ENCODE data around the gene DENND6A. TPM values are rescaled to one million over a fixed set of nuclear protein-coding genes. Genes with fewer than 3 reads are reported as not detected.

The DENND6A gene
- total and polyA plus RNA-seq, 3 donors from 2014 or later: 16.0 to 20.6 (median 18.7) TPM

DNA sequence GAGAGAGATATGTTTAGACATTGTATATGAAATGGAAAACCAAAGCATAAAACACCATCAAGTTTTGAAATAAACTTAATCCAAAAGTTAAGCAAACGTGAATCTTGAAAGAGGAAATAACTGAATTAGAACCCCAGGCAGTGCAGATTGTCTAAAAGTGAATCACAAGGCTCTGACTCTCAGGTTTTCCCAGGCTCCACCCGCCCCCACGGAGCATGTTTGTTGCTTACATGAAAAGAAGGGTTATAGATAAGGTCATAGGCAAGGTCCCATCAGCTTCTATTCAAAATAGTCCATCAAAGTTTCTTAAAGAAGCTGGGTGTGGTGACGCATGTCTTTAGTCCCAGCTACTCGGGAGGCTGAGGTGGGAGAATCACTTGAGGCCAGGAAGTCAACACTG lies 34.2 kb upstream of the DENND6A start:
- intact Hi-C loops (cut with DNase I; ENCODE audit: low total_unique reads): no loop called here
- no peaks in the 10 kb centered on the region for H3K36me3 ChIP-seq (ENCODE audit: low read depth, missing control alignments)
- no peak overlapping the region for H3K4me3 ChIP-seq
- WGBS, 2 donors: 88 to 93% methylated on average over 5 of the region's 5 CpGs
- no peak overlapping the region for H3K27ac ChIP-seq
- no peaks in the 10 kb centered on the region for H3K4me1 ChIP-seq
- no peaks in the 10 kb centered on the region for H3K27me3 ChIP-seq
- TF ChIP-seq, protein P1, sequence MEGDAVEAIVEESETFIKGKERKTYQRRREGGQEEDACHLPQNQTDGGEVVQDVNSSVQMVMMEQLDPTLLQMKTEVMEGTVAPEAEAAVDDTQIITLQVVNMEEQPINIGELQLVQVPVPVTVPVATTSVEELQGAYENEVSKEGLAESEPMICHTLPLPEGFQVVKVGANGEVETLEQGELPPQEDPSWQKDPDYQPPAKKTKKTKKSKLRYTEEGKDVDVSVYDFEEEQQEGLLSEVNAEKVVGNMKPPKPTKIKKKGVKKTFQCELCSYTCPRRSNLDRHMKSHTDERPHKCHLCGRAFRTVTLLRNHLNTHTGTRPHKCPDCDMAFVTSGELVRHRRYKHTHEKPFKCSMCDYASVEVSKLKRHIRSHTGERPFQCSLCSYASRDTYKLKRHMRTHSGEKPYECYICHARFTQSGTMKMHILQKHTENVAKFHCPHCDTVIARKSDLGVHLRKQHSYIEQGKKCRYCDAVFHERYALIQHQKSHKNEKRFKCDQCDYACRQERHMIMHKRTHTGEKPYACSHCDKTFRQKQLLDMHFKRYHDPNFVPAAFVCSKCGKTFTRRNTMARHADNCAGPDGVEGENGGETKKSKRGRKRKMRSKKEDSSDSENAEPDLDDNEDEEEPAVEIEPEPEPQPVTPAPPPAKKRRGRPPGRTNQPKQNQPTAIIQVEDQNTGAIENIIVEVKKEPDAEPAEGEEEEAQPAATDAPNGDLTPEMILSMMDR (IDR thresholded peaks at IDR 0.05): no peak
- TF ChIP-seq POLR2A (IDR thresholded peaks at IDR 0.05): no peak
- DNase-seq: no peak
- H3K9me3 ChIP-seq: no peaks in the 10 kb centered on the region

DNA sequence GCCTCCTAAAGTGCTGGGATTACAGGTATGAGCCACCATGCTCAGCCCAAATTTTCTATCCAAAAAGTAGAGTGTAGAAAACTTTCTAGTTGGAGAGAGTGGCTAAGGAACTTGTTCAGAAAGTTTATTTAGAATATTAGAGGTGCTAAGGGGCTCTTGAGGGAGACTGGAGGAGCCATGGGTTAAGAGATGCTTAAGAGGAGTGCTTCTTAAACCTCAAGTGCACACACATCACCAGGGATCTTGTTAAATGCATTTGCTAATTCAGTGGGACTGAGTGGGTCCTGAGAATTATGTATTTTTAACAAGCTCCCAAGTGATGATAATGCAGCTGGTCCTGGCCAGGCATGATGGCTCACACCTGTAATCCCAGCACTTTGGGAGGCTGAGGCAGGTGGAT lies 33.5 kb upstream of the DENND6A start:
- H3K4me1 ChIP-seq: no peaks in the 10 kb centered on the region
- H3K36me3 ChIP-seq (ENCODE audit: low read depth, missing control alignments): no peaks in the 10 kb centered on the region
- H3K27me3 ChIP-seq: no peaks in the 10 kb centered on the region
- TF ChIP-seq, protein P1 (IDR thresholded peaks at IDR 0.05): no peak
- no peak for TF ChIP-seq POLR2A (IDR thresholded peaks at IDR 0.05)
- intact Hi-C loops (cut with DNase I; ENCODE audit: low total_unique reads): no loop called here
- no peak for DNase-seq
- H3K4me3 ChIP-seq: no peak overlapping the region
- no peaks in the 10 kb centered on the region for H3K9me3 ChIP-seq
- H3K27ac ChIP-seq: no peak overlapping the region

DNA sequence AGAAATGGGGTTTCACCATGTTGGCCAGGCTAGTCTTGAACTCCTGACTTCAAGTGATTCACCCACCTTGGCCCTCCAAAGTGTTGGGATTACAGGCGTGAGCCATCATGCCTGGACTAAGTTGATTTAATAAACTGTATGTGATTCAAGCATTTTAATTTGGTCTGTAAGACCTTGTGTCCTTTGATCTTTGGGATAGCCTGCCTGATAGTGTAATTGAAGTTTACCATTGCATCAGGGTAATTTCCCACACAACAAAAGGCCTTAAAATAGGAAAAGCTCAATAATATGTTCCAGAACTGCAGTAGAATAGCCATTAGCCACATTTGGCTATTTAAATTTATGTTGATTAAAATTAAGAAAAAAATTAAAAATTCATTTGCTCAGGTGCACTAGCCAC lies 25.2 kb upstream of the DENND6A start:
- TF ChIP-seq, protein P1 (IDR thresholded peaks at IDR 0.05): no peak
- no peak for TF ChIP-seq POLR2A (IDR thresholded peaks at IDR 0.05)
- no peak for DNase-seq
- intact Hi-C loops (cut with DNase I; ENCODE audit: low total_unique reads): no loop called here
- no peaks in the 10 kb centered on the region for H3K27me3 ChIP-seq
- H3K36me3 ChIP-seq (ENCODE audit: low read depth, missing control alignments): no peaks in the 10 kb centered on the region
- H3K4me1 ChIP-seq: no peaks in the 10 kb centered on the region
- no peak overlapping the region for H3K4me3 ChIP-seq
- WGBS, 2 donors: 88 to 90% methylated on average over 1 of the region's 1 CpG
- no peaks in the 10 kb centered on the region for H3K9me3 ChIP-seq
- no peak overlapping the region for H3K27ac ChIP-seq

DNA sequence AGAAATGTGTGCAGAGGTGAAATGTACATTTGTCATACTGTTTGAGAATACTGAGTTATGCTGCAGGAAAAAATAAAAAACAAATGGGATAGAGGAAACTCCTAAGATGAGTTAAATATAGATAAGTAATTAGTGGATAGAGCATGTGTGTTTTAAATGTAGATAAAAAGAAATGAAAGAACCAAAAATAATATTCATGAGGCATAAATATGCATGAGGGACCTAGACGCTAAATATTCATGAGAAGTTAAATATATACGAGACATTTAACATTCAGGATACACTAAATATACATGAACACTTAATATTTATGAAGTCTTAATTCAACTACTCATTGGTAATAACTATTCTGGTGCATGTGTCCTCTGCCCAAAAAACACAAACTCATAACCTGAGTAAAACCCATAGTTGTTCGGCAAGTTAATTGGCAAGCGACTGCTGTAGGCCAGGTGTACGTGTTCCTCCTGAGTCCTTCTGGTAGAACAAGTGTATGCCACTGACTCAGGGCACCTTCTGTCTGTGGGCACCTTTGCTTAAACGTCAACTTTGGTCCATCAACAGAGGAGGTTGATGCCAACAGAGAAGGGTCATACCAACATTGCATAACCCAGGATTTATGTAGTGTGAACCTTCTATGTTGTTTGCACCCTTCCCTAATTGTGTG lies 24.5 kb upstream of the DENND6A start:
- intact Hi-C loops (cut with DNase I; ENCODE audit: low total_unique reads): no loop called here
- no peak for TF ChIP-seq POLR2A (IDR thresholded peaks at IDR 0.05)
- TF ChIP-seq, protein P1 (IDR thresholded peaks at IDR 0.05): no peak

DNA sequence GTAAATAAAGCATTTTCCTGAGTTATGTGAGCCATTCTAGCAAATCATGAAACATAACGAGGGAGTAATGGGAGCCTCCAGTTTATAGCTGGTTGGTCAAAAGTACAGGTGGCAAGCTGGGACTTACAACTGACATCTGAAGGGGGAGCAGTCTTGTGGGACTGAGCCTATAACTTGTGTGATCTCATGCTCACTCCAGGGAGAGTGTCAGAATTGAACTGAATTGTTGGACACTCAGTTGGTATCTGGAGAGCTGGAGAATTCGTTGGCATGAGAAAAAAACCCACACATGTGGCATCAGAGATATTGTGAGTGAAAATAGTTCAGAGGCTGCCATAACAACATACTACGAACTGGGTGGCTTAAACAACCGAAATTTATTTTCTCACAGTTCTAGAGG lies 22.8 kb upstream of the DENND6A start:
- WGBS, 2 donors: 79 to 86% methylated on average over 4 of the region's 4 CpGs
- intact Hi-C loops (cut with DNase I; ENCODE audit: low total_unique reads): no loop called here

More for the DNA sequence above, 24.5 kb upstream of the DENND6A start:
- Histone ChIP-seq H3K4me1 (no peaks in the 10 kb centered on the region), H3K27ac (no peak overlapping the region), H3K9me3 (no peaks in the 10 kb centered on the region), H3K36me3 (ENCODE audit: low read depth, missing control alignments) (no peaks in the 10 kb centered on the region), H3K27me3 (no peaks in the 10 kb centered on the region), H3K4me3 (no peak overlapping the region)
- DNase-seq: no peak
- WGBS, 2 donors: 90 to 94% methylated on average over 6 of the region's 6 CpGs

More for the DNA sequence above, 22.8 kb upstream of the DENND6A start:
- no peak for TF ChIP-seq POLR2A (IDR thresholded peaks at IDR 0.05)
- TF ChIP-seq, protein P1 (IDR thresholded peaks at IDR 0.05): no peak
- Histone ChIP-seq H3K36me3 (ENCODE audit: low read depth, missing control alignments) (no peaks in the 10 kb centered on the region), H3K4me1 (no peaks in the 10 kb centered on the region), H3K27me3 (no peaks in the 10 kb centered on the region), H3K27ac (no peak overlapping the region), H3K4me3 (no peak overlapping the region), H3K9me3 (no peaks in the 10 kb centered on the region)
- DNase-seq: no peak

All from testis (tissue), 3 donors.